Panc1 (cell line): ENCODE measurements around the gene DMRT3. TPM values are rescaled to one million over a fixed set of nuclear protein-coding genes. Genes with fewer than 3 reads are reported as not detected.

Experiments used
- ATAC-seq: fragments of 200-7000 bp; cut with Tn5 transposase; 2 replicates; pipeline ENCODE4 v1.9.1; 2020; ENCODE audit warnings: mild to moderate bottlenecking, moderate library complexity
- BruUV-seq: library from RNA; stranded (reverse); fragments of 400-500 nt; replicated peaks from 2 replicates; lab custom pipeline; 2021; lab: Mats Ljungman, UMichigan
- CTCF ChIA-PET: fragments of 300-600 bp; sonication (Branson Sonifier 250); formaldehyde crosslinking; loops from one replicate; lab custom pipeline; 2022; ENCODE audit warnings: antibody characterized with exemption; lab: Charles Lee
- POLR2A ChIA-PET: fragments of 300-600 bp; sonication (Branson Sonifier 250); formaldehyde crosslinking; loops from one replicate; lab custom pipeline; 2022; ENCODE audit warnings: antibody characterized with exemption; lab: Charles Lee
- DNase-seq: peaks from one replicate; pipeline ENCODE4 v3.0.0-alpha.2; 2010; ENCODE audit warnings: low read depth, low spot score
- H3K27ac ChIP-seq: 2 replicates; pipeline ENCODE4 v1.5.1; 2011; ENCODE audit warnings: mild to moderate bottlenecking, low read length, inconsistent platforms
- H3K27me3 ChIP-seq: fragments of 200-500 bp; sonication (Bioruptor generic); 2 replicates; pipeline ENCODE4 v1.6.0; 2014; ENCODE audit warnings: low read length, inconsistent platforms; ENCODE audit not compliant: control insufficient read depth, insufficient read depth
- H3K36me3 ChIP-seq: fragments of 200-500 bp; sonication (Bioruptor generic); 2 replicates; pipeline ENCODE4 v1.5.1; 2014; ENCODE audit warnings: inconsistent platforms, mild to moderate bottlenecking, low read length, moderate library complexity; ENCODE audit not compliant: control insufficient read depth, insufficient read depth
- H3K4me1 ChIP-seq: 2 replicates; pipeline ENCODE4 v1.5.1; 2011; ENCODE audit warnings: inconsistent platforms, mild to moderate bottlenecking, low read length, moderate library complexity; ENCODE audit not compliant: control insufficient read depth, insufficient read depth
- H3K4me3 ChIP-seq, 2 experiments: 2 replicates each; pipeline ENCODE4 v1.5.1; 2011 to 2012; ENCODE audit warnings: low read depth in 2 of 2, low read length in 2 of 2, mild to moderate bottlenecking in 2 of 2, inconsistent platforms in 1 of 2, moderate library complexity in 1 of 2
- H3K9me3 ChIP-seq: fragments of 200-500 bp; sonication (Bioruptor generic); 2 replicates; pipeline ENCODE4 v1.5.1; 2014; ENCODE audit warnings: low read depth, mild to moderate bottlenecking, inconsistent platforms, low read length, moderate library complexity; ENCODE audit not compliant: control insufficient read depth, insufficient read depth
- POLR2AphosphoS5 ChIP-seq: IDR thresholded peaks from 2 replicates; pipeline ENCODE4 v1.6.1; 2012; ENCODE audit warnings: mild to moderate bottlenecking, low read depth, low read length, moderate library complexity
- REST ChIP-seq, 2 experiments: IDR thresholded peaks; 2 replicates each; pipeline ENCODE4 v1.6.1; 2011 to 2012; ENCODE audit warnings: low read depth in 2 of 2, control low read depth in 1 of 2, low read length in 1 of 2, mild to moderate bottlenecking in 1 of 2, moderate library complexity in 1 of 2; ENCODE audit not compliant: insufficient read depth in 1 of 2
- SIN3A ChIP-seq: IDR thresholded peaks from 2 replicates; pipeline ENCODE4 v1.6.1; 2012; ENCODE audit warnings: low read depth, mild to moderate bottlenecking, low read length, moderate library complexity, borderline replicate concordance; ENCODE audit not compliant: insufficient read depth
- TCF7L2 ChIP-seq: IDR thresholded peaks from 2 replicates; pipeline ENCODE4 v1.6.1; 2011; ENCODE audit warnings: mild to moderate bottlenecking, low read depth, low read length, inconsistent platforms
- in situ Hi-C: cut with HindIII; loops from 2 replicates; pipeline ENCODE4 v1.10.0; 2016; ENCODE audit warnings: low sequenced_read_pairs, low pct_unique_long_range_greater_than_20kb
- intact Hi-C: fragments of 100-400 bp; cut with micrococcal nuclease; formaldehyde crosslinking; loops from one replicate; pipeline ENCODE4 v1.10.0; 2022; ENCODE audit not compliant: unreplicated experiment
- total RNA-seq: library from RNA; stranded (reverse); gene quantifications from one replicate; pipeline ENCODE4 v1.2.1, GENCODE V29; 2021; ENCODE audit not compliant: unreplicated experiment
- TF ChIP-seq, protein P1 (sequence below): fragments of 450-650 bp; IDR thresholded peaks from 2 replicates; pipeline ENCODE4 v1.5.1; 2017; ENCODE audit warnings: mild to moderate bottlenecking

Gene DMRT3
- total RNA-seq, 1 experiment from 2014 or later: not detected

DNA sequence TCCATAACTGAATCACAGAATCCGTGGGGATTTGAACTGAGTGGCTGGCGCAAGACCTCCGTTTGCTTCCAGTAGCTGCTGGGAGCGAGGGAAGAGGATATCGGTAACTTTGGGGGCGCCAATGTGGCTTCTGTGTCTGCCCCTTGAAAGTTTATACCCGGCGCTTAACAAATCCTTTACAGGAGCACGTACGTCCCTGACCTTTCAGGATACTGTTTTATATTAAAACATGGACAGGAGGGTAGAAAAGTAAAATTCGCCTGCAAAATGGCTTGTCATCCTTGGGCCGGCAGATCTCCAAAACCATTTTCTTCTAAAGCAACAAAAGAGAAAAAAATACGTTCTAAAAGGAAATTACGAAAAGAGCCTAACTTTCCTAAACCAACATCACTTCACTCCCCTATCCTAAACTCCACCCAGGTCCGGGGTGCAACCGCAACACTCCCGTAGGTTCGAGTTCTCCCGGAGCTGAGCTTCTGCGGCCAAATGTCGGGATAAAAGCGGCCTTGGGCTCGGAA, 656 bp upstream of the DMRT3 start:
- DNase-seq (no peak), ATAC-seq (no peak)
- CTCF ChIA-PET: no interaction called here
- Histone ChIP-seq H3K27ac (no peak overlapping the region), H3K4me3 (no peak overlapping the region), H3K4me1 (no peaks in the 10 kb centered on the region), H3K36me3 (no peaks in the 10 kb centered on the region), H3K27me3 (no peaks in the 10 kb centered on the region), H3K9me3 (no peaks in the 10 kb centered on the region)
- intact Hi-C loops (no loop called here), in situ Hi-C loops (no loop called here)
- BruUV-seq: no TSS peak
- POLR2A ChIA-PET: no interaction called here
- TF ChIP-seq TCF7L2 (no peak), SIN3A (no peak), POLR2AphosphoS5 (no peak), REST (IDR thresholded peaks at IDR 0.05; ENCODE audit: insufficient read depth in 1 of 2, low read depth in 2 of 2, low read length in 1 of 2) (no peak)
- TF ChIP-seq, protein P1, sequence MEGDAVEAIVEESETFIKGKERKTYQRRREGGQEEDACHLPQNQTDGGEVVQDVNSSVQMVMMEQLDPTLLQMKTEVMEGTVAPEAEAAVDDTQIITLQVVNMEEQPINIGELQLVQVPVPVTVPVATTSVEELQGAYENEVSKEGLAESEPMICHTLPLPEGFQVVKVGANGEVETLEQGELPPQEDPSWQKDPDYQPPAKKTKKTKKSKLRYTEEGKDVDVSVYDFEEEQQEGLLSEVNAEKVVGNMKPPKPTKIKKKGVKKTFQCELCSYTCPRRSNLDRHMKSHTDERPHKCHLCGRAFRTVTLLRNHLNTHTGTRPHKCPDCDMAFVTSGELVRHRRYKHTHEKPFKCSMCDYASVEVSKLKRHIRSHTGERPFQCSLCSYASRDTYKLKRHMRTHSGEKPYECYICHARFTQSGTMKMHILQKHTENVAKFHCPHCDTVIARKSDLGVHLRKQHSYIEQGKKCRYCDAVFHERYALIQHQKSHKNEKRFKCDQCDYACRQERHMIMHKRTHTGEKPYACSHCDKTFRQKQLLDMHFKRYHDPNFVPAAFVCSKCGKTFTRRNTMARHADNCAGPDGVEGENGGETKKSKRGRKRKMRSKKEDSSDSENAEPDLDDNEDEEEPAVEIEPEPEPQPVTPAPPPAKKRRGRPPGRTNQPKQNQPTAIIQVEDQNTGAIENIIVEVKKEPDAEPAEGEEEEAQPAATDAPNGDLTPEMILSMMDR: no peak

DNA sequence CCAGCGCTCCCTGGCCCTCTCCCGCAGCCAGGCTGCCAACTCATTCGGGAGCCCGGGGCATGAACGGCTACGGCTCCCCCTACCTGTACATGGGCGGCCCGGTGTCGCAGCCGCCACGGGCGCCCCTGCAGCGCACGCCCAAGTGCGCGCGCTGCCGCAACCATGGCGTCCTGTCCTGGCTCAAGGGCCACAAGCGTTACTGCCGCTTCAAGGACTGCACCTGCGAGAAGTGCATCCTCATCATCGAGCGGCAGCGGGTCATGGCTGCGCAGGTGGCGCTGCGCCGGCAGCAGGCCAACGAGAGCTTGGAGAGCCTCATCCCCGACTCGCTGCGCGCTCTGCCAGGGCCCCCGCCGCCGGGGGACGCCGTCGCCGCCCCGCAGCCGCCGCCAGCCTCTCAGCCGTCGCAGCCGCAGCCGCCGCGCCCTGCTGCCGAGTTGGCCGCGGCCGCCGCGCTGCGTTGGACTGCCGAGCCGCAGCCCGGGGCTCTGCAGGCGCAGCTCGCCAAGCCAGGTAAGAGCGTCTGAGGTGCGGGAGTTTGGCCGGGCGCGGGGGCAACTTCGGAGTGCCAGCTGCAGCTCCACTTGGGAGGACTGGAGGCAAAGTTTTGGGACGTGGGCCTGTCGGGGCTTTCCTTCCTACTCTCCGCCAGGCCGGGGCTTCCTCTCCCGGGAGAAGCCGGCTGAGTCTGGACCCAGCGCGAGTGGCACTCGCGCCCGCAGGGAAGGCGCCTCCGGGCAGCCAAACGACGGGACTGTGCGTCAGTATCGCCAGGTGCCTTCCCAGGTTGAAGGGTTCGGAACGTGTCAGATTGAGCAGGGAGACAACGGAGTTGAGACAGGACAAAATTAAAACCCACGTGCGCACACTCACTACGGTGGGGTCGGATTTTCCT, 735 bp downstream of the DMRT3 start:
- no peak overlapping the region for H3K4me3 ChIP-seq
- no TSS peak for BruUV-seq
- intact Hi-C loops: no loop called here
- DNase-seq (no peak), ATAC-seq (peak; percentile 42; the same call in 1 of the 2 replicates)
- no peaks in the 10 kb centered on the region for H3K36me3 ChIP-seq
- TF ChIP-seq POLR2AphosphoS5 (no peak), REST (IDR thresholded peaks at IDR 0.05; ENCODE audit: insufficient read depth in 1 of 2, low read depth in 2 of 2, low read length in 1 of 2) (no peak), SIN3A (no peak), TCF7L2 (no peak)
- TF ChIP-seq, protein P1: no peak
- ChIA-PET CTCF (interaction anchor here (1.1 kb wide), 1 partner anchor 95 kb away, joined by 3 read pairs; no protein-coding TSS in a partner anchor), POLR2A (no interaction called here)
- no peaks in the 10 kb centered on the region for H3K9me3 ChIP-seq
- no peaks in the 10 kb centered on the region for H3K4me1 ChIP-seq
- H3K27me3 ChIP-seq: no peaks in the 10 kb centered on the region
- in situ Hi-C loops: no loop called here
- H3K27ac ChIP-seq: no peak overlapping the region
